H9 (cell line): Measurements from ENCODE around the gene FBXO41. TPM values are rescaled to one million over a fixed set of nuclear protein-coding genes. Genes with fewer than 3 reads are reported as not detected.

Source experiments
- DNase-seq: peaks from one replicate; pipeline ENCODE4 v3.0.0-alpha.2; 2017
- H2AFZ ChIP-seq: one replicate; pipeline ENCODE4 v1.6.1; 2013; ENCODE audit warnings: mild to moderate bottlenecking, low read length, control low read depth, moderate library complexity
- H2AK5ac ChIP-seq: 2 replicates; pipeline ENCODE4 v1.6.1; 2013; ENCODE audit warnings: low read length, control low read depth, mixed read lengths; ENCODE audit not compliant: insufficient read length
- H2BK120ac ChIP-seq: one replicate; pipeline ENCODE4 v1.6.1; 2013; ENCODE audit warnings: low read depth, mild to moderate bottlenecking, low read length, control low read depth, inconsistent platforms; ENCODE audit not compliant: poor library complexity, severe bottlenecking
- H2BK12ac ChIP-seq: 2 replicates; pipeline ENCODE4 v1.6.1; 2013; ENCODE audit warnings: low read length, control low read depth, mixed read lengths, low read depth; ENCODE audit not compliant: insufficient read length
- H2BK15ac ChIP-seq: 2 replicates; pipeline ENCODE4 v1.6.1; 2013; ENCODE audit warnings: low read depth, low read length, control low read depth
- H2BK20ac ChIP-seq: one replicate; pipeline ENCODE4 v1.6.1; 2013; ENCODE audit warnings: low read depth, mild to moderate bottlenecking, low read length, control low read depth, inconsistent platforms; ENCODE audit not compliant: poor library complexity, severe bottlenecking
- H2BK5ac ChIP-seq: 2 replicates; pipeline ENCODE4 v1.6.1; 2013; ENCODE audit warnings: low read length, control low read depth, mixed read lengths; ENCODE audit not compliant: insufficient read length
- H3K14ac ChIP-seq: 2 replicates; pipeline ENCODE4 v1.6.1; 2013; ENCODE audit warnings: low read length, control low read depth; ENCODE audit not compliant: insufficient read depth
- H3K18ac ChIP-seq: 2 replicates; pipeline ENCODE4 v1.6.1; 2013; ENCODE audit warnings: low read depth, mild to moderate bottlenecking, mixed read lengths, low read length, control low read depth; ENCODE audit not compliant: insufficient read length
- H3K23ac ChIP-seq: 2 replicates; pipeline ENCODE4 v1.6.1; 2013; ENCODE audit warnings: low read length, control low read depth, mixed read lengths, low read depth; ENCODE audit not compliant: insufficient read length
- H3K23me2 ChIP-seq: 2 replicates; pipeline ENCODE4 v1.6.1; 2013; ENCODE audit warnings: low read depth, mild to moderate bottlenecking, mixed read lengths, low read length, control low read depth; ENCODE audit not compliant: insufficient read length, poor library complexity, severe bottlenecking
- H3K27ac ChIP-seq: 2 replicates; pipeline ENCODE4 v1.5.1; 2013; ENCODE audit warnings: low read length, control low read depth, mixed read lengths, low read depth; ENCODE audit not compliant: insufficient read length
- H3K27me3 ChIP-seq: 2 replicates; pipeline ENCODE4 v1.6.1; 2013; ENCODE audit warnings: low read length, control low read depth, inconsistent platforms; ENCODE audit not compliant: insufficient read depth
- H3K4ac ChIP-seq: 2 replicates; pipeline ENCODE4 v1.6.1; 2013; ENCODE audit warnings: low read depth, mild to moderate bottlenecking, control low read depth, inconsistent platforms, low read length, moderate library complexity
- H3K4me1 ChIP-seq: 2 replicates; pipeline ENCODE4 v1.6.1; 2013; ENCODE audit warnings: low read length, control low read depth, inconsistent platforms; ENCODE audit not compliant: insufficient read depth
- H3K4me2 ChIP-seq: 2 replicates; pipeline ENCODE4 v1.6.1; 2013; ENCODE audit warnings: low read length, control low read depth, mixed read lengths; ENCODE audit not compliant: insufficient read length, insufficient read depth
- H3K56ac ChIP-seq: 2 replicates; pipeline ENCODE4 v1.6.1; 2013; ENCODE audit warnings: low read depth, mild to moderate bottlenecking, mixed read lengths, low read length, control low read depth; ENCODE audit not compliant: insufficient read length
- H3K79me1 ChIP-seq: 2 replicates; pipeline ENCODE4 v1.6.1; 2013; ENCODE audit warnings: low read depth, mild to moderate bottlenecking, moderate library complexity, low read length, control low read depth, inconsistent platforms; ENCODE audit not compliant: insufficient read depth, poor library complexity, severe bottlenecking
- H3K79me2 ChIP-seq: 2 replicates; pipeline ENCODE4 v1.6.1; 2013; ENCODE audit warnings: low read length, control low read depth, inconsistent platforms; ENCODE audit not compliant: insufficient read depth
- H3K9ac ChIP-seq: 2 replicates; pipeline ENCODE4 v1.6.1; 2013; ENCODE audit warnings: low read length, control low read depth, mixed read lengths; ENCODE audit not compliant: insufficient read length; ENCODE audit errors: extremely low read depth
- H3K9me3 ChIP-seq: one replicate; pipeline ENCODE4 v1.6.1; 2013; ENCODE audit warnings: low read depth, low read length, inconsistent platforms; ENCODE audit not compliant: control insufficient read depth
- H3T11ph ChIP-seq: one replicate; pipeline ENCODE4 v1.6.1; 2013; ENCODE audit warnings: mild to moderate bottlenecking, low read length, control low read depth, inconsistent platforms
- H4K20me1 ChIP-seq: one replicate; pipeline ENCODE4 v1.6.1; 2013; ENCODE audit not compliant: control insufficient read depth, insufficient read length, insufficient read depth
- H4K5ac ChIP-seq: 2 replicates; pipeline ENCODE4 v1.6.1; 2013; ENCODE audit warnings: low read depth, mild to moderate bottlenecking, mixed read lengths, low read length, control low read depth; ENCODE audit not compliant: insufficient read length
- H4K8ac ChIP-seq: replicated peaks from 2 replicates; pipeline ENCODE4 v1.6.1; 2013; ENCODE audit warnings: low read length, control low read depth, mixed read lengths, low read depth; ENCODE audit not compliant: insufficient read length
- H4K91ac ChIP-seq: 2 replicates; pipeline ENCODE4 v1.6.1; 2013; ENCODE audit warnings: low read depth, mild to moderate bottlenecking, moderate library complexity, mixed read lengths, low read length, control low read depth; ENCODE audit not compliant: insufficient read length
- H3K27ac Mint-ChIP-seq, 3 experiments: 2 replicates in 2 of 3; 3 replicates in 1 of 3; pipeline ENCODE4 v1.8.0; 2020 to 2021; ENCODE audit warnings: mixed read lengths in 3 of 3, mild to moderate bottlenecking in 1 of 3, moderate library complexity in 1 of 3
- H3K27me3 Mint-ChIP-seq: 2 replicates; pipeline ENCODE4 v1.8.0; 2021; ENCODE audit warnings: low read depth, mild to moderate bottlenecking, moderate library complexity, mixed read lengths
- H3K36me3 Mint-ChIP-seq, 3 experiments: 2 replicates in 2 of 3; 3 replicates in 1 of 3; pipeline ENCODE4 v1.8.0; 2020 to 2021; ENCODE audit warnings: low read depth in 3 of 3, mixed read lengths in 3 of 3; ENCODE audit not compliant: insufficient read depth in 1 of 3
- H3K4me1 Mint-ChIP-seq, 2 experiments: 2 replicates each; pipeline ENCODE4 v1.8.0; 2020; ENCODE audit warnings: mixed read lengths in 2 of 2
- H3K4me3 Mint-ChIP-seq, 2 experiments: 2 replicates in 1 of 2; 3 replicates in 1 of 2; pipeline ENCODE4 v1.8.0; 2020 to 2021; ENCODE audit warnings: mild to moderate bottlenecking in 2 of 2, mixed read lengths in 2 of 2, moderate library complexity in 1 of 2
- H3K9me3 Mint-ChIP-seq, 2 experiments: 2 replicates in 1 of 2; 3 replicates in 1 of 2; pipeline ENCODE4 v1.8.0; 2020; ENCODE audit warnings: mild to moderate bottlenecking in 2 of 2, mixed read lengths in 2 of 2, moderate library complexity in 1 of 2
- CTCF ChIP-seq: fragments of 200-600 bp; sonication (generic); conservative IDR thresholded peaks from 3 replicates; pipeline ENCODE4 v1.8.0; 2021; ENCODE audit warnings: antibody characterized with exemption, mild to moderate bottlenecking
- WGBS: extraction: QIAGEN DNeasy Blood & Tissue Kit; methylation state at CpG from one replicate; pipeline ENCODE4 v1.1.7; 2013; ENCODE audit warnings: missing lambda C conversion rate, low lambda C conversion rate, mixed read lengths; ENCODE audit not compliant: insufficient read length; ENCODE audit errors: extremely low coverage; 5-methylcytosine and 5-hydroxymethylcytosine counted together
- total RNA-seq: library from RNA; stranded (reverse); gene quantifications from 2 replicates; pipeline ENCODE4 v1.2.1, GENCODE V29; 2021

FBXO41 gene
- total RNA-seq, 1 experiment from 2014 or later, result 16.2 TPM

GRCh38 chr2:73272270-73272669 lies 12.0 kb downstream of the FBXO41 start:
- Histone ChIP-seq H4K8ac (no peak overlapping the region), H4K20me1 (no peaks in the 10 kb centered on the region), H3K79me1 (no peaks in the 10 kb centered on the region), H3K4me2 (no peak overlapping the region), H2BK5ac (no peak overlapping the region), H2BK12ac (no peak overlapping the region), H3K56ac (no peak overlapping the region), H3K27me3 (no peaks in the 10 kb centered on the region; the same call in 1 of the 2 replicates), H3K4me1 (peaks cover 5% of the 10 kb centered on the region; the same call in 1 of the 2 replicates), H3K23ac (no peak overlapping the region), H4K91ac (no peak overlapping the region), H3K27ac (no peak overlapping the region), H2BK20ac (no peak overlapping the region), H3K23me2 (peaks cover 9% of the 10 kb centered on the region), H2BK15ac (no peak overlapping the region), H3K18ac (no peak overlapping the region), H2AFZ (no peak overlapping the region), H3K79me2 (no peaks in the 10 kb centered on the region), H2AK5ac (no peak overlapping the region), H3T11ph (no peak overlapping the region), H3K9me3 (no peaks in the 10 kb centered on the region), H2BK120ac (no peak overlapping the region), H3K14ac (no peak overlapping the region), H3K4ac (no peak overlapping the region), H3K9ac (no peak overlapping the region), H4K5ac (no peak overlapping the region)
- Mint-ChIP-seq H3K27ac (no peak overlapping the region), H3K4me3 (no peak overlapping the region), H3K4me1 (peaks cover 9 to 24% of the 10 kb centered on the region in 2 experiments), H3K27me3 (peaks cover 41% of the 10 kb centered on the region), H3K36me3 (peaks cover 0 to 9% (median 3%) of the 10 kb centered on the region in 3 experiments; a peak in 5 of 7 replicates), H3K9me3 (no peaks in the 10 kb centered on the region)
- WGBS, result no CpG with 5 or more reads among the region's 1 CpG
- no peak for TF ChIP-seq CTCF
- no peak for DNase-seq
